ENCODE results near the gene DPEP3.
"Not testable (repeated sequence)": the region's sequence is repeated elsewhere in the genome, so short reads cannot be mapped to it uniquely, and the experiment has no call there.

Gene DPEP3

GRCh38 chr16:67943619-67944504 lies 36.4 kb downstream of the DPEP3 start, which contains the start of gene LCAT:
Gene LCAT (minus strand): TSS chr16:67944120. CDS start chr16:67944101, 19 bp downstream.
- no peak for DNase-seq

- no peak for DNase-seq
These were observed 37.1 kb downstream of the DPEP3 start for GRCh38 chr16:67943256-67943618.

GRCh38 chr16:67942510-67943255 lies 37.6 kb downstream of the DPEP3 start:
- no peak for DNase-seq

- DNase-seq: peak in 1 of 2 experiments; percentile 25
These were observed 38.1 kb downstream of the DPEP3 start for GRCh38 chr16:67942200-67942509.

- no peak for DNase-seq
These were observed 38.7 kb downstream of the DPEP3 start for GRCh38 chr16:67941469-67942199.

- DNase-seq: no peak
These were observed 39.7 kb downstream of the DPEP3 start for GRCh38 chr16:67940446-67941089.

- DNase-seq: no peak
These were observed 40.5 kb downstream of the DPEP3 start for GRCh38 chr16:67939507-67940445.

GRCh38 chr16:67937713-67938112 lies 42.6 kb downstream of the DPEP3 start:
- DNase-seq: not testable (repeated sequence)

- peak in 1 of 2 experiments; percentile 57 for DNase-seq
These were observed 43.3 kb downstream of the DPEP3 start for GRCh38 chr16:67936880-67937605.

- peak in 1 of 2 experiments; percentile 42 for DNase-seq
These were observed 44.0 kb downstream of the DPEP3 start, which contains the start of gene PSMB10 for GRCh38 chr16:67936124-67936879. Gene PSMB10 (minus strand): TSS chr16:67936850. CDS start chr16:67936749, 101 bp downstream.

GRCh38 chr16:67935402-67936123 lies 44.7 kb downstream of the DPEP3 start:
- peak; percentile 88 to 96 for DNase-seq

GRCh38 chr16:67935101-67935401 lies 45.2 kb downstream of the DPEP3 start:
- DNase-seq: no peak

- DNase-seq: no peak
These were observed 45.8 kb downstream of the DPEP3 start for GRCh38 chr16:67934306-67935100.

GRCh38 chr16:67933805-67934204 lies 46.5 kb downstream of the DPEP3 start:
- DNase-seq: no peak

- DNase-seq: no peak
These were observed 47.8 kb downstream of the DPEP3 start for GRCh38 chr16:67932462-67932840.

GRCh38 chr16:67931712-67932461 lies 48.4 kb downstream of the DPEP3 start, which contains the start of gene CTRL:
Gene CTRL (minus strand): TSS chr16:67931862. CDS start chr16:67931852, 10 bp downstream.
- no peak for DNase-seq

- no peak for DNase-seq
These were observed 49.6 kb downstream of the DPEP3 start for GRCh38 chr16:67930678-67931211.

- DNase-seq: no peak
These were observed 50.1 kb downstream of the DPEP3 start for GRCh38 chr16:67930191-67930590.

Measured in SW 1271 (cell line).